SK-N-MC (cell line): ENCODE data around the gene CSRP1.

Source experiments
- DNase-seq: peaks from one replicate; pipeline ENCODE4 v3.0.0-alpha.2; 2011; ENCODE audit warnings: low read depth, low spot score
- H3K27ac ChIP-seq: fragments of 200-600 bp; sonication (generic); 2 replicates; pipeline ENCODE4 v1.5.1; 2016; ENCODE audit warnings: mixed run types
- H3K36me3 ChIP-seq: fragments of 200-600 bp; sonication (generic); 2 replicates; pipeline ENCODE4 v1.6.1; 2017; ENCODE audit warnings: antibody characterized with exemption, low read length, mixed read lengths; ENCODE audit not compliant: insufficient read depth
- H3K4me3 ChIP-seq: fragments of 200-600 bp; sonication (generic); 2 replicates; pipeline ENCODE4 v1.5.1; 2016
- H3K9ac ChIP-seq: fragments of 200-600 bp; sonication (generic); 2 replicates; pipeline ENCODE4 v1.8.0; 2017; ENCODE audit warnings: mixed run types, mixed read lengths; ENCODE audit not compliant: insufficient read length
- H3K9me3 ChIP-seq: fragments of 200-600 bp; sonication (generic); 2 replicates; pipeline ENCODE4 v1.6.1; 2017; ENCODE audit warnings: low read depth, mild to moderate bottlenecking, antibody characterized with exemption, low read length, moderate library complexity, mixed read lengths
- EZH2 ChIP-seq: fragments of 200-600 bp; sonication (generic); IDR thresholded peaks from one replicate; pipeline ENCODE4 v1.6.1; 2017; ENCODE audit warnings: antibody characterized with exemption
- FOXP2 ChIP-seq: optimal IDR thresholded peaks from 2 replicates; pipeline ENCODE3; 2011; ENCODE audit warnings: mild to moderate bottlenecking, moderate library complexity; ENCODE audit not compliant: insufficient read depth; ENCODE audit errors: extremely low read length, control extremely low read depth
- POLR2AphosphoS5 ChIP-seq: IDR thresholded peaks from 2 replicates; pipeline ENCODE4 v1.6.1; 2012; ENCODE audit warnings: mild to moderate bottlenecking, low read depth, low read length, borderline replicate concordance

The CSRP1 gene

DNA sequence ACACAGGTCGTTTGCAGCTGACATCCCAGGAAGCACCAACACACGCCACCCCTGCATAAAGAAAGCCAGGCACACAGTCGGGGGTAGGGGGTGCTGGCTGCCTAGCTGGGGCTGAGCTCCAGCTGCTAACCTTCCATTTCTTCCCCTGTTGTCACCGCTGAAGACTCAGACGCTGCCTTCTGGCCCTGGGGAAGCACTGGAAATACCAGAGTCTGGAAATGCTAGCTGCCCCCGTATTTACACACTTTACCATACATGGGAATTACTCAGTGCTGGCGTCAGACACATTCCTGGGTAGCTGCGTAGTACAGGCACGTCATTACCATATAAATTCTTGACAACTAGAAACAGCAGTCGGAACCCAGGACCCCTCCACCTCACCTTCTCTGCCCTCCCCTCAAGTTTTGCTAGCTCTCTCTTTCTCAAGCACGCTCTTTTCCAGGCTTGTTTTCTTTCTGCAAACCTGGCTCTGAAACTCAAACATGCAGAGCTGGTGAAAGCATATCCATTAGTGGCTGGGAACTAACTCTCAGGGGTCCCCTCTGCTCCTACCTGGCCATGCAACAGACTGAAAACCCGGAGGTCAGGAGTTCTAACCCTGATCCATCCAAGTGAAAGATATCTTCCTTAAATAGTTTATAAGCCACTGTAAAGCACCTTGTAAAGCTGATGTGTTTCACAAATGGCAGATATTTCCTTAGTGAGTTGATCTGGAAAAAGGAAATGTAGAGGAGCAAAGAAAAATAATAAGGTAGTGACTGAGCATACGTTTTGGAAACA is 3.3 kb downstream of the CSRP1 start:
- H3K27ac ChIP-seq = peak overlapping the region; percentile 97
- DNase-seq = no peak
- no peaks in the 10 kb centered on the region for H3K9me3 ChIP-seq
- H3K36me3 ChIP-seq = no peaks in the 10 kb centered on the region; the same call in 1 of the 2 replicates
- H3K9ac ChIP-seq = peak overlapping the region; percentile 80
- TF ChIP-seq POLR2AphosphoS5 (no peak), FOXP2 (peak; percentile 11)
- peak overlapping the region; percentile 66 for H3K4me3 ChIP-seq

DNA sequence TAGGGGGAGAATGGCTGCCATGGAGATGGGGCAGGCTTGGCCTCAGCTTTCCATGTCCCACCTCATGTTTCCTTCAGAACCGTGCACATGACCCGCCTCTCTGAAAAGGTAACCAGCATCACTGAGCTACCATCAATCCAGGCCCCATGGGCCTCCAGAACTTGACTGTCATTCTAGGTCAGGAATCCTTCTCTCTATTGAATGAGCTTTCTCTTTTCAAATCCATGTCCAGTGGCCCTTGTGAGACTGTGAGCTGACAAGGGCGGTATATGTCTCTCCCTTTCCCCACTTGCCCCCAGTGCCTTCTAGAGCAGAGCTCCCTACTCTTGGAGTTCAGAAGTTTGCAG is 4.4 kb downstream of the CSRP1 start:
- Histone ChIP-seq H3K4me3 (no peak overlapping the region), H3K9me3 (no peaks in the 10 kb centered on the region), H3K27ac (peak overlapping the region; percentile 97; the same call in 1 of the 2 replicates), H3K9ac (no peak overlapping the region), H3K36me3 (no peaks in the 10 kb centered on the region; the same call in 1 of the 2 replicates)
- TF ChIP-seq FOXP2 (no peak), EZH2 (no peak), POLR2AphosphoS5 (no peak)
- DNase-seq = no peak

DNA sequence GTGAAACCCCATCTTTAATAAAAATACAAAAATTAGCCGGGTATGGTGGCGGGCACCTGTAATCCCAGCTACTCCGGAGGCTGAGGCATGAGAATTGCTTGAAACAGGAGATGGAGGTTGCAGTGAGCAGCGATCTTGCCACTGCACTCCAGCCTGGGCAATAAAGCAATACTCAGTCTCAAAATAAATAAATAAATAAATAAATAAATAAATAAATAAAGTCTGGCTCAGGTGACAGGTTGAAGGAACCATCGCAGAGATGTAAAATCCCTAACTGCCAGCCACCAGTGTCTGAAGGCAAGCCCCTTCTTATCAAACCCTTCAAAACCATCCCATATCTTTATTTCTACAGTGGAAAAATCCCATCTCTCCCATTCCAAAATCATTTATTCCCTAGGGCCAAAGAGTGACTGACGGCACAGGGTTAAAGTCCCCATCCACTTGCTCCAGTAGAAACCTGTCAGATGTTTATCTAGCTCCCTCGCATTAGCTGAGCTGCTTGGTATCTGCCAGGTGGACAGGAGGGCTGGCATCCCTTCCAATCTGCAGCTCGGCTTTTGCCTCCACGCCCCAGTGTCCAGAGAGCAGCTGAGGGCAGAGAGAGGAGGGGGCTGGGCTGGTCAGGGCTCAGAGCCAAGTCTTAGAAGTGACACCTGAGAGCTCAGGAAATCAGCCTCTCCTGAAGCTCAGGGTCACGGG is 5.0 kb downstream of the CSRP1 start:
- Histone ChIP-seq H3K27ac (0 out of 2 replicates have a peak overlapping the region, but pooled peaks have one; percentile 97), H3K4me3 (no peak overlapping the region), H3K36me3 (no peaks in the 10 kb centered on the region; the same call in 1 of the 2 replicates), H3K9ac (no peak overlapping the region), H3K9me3 (no peaks in the 10 kb centered on the region)
- no peak for DNase-seq
- TF ChIP-seq FOXP2 = no peak
- no peak for TF ChIP-seq EZH2
- no peak for TF ChIP-seq POLR2AphosphoS5

GRCh38 chr1:201501144-201501543 is 5.8 kb downstream of the CSRP1 start:
- no peak overlapping the region for H3K27ac ChIP-seq
- no peak for DNase-seq
- H3K4me3 ChIP-seq = no peak overlapping the region

GRCh38 chr1:201500670-201501120 is 6.2 kb downstream of the CSRP1 start:
- H3K36me3 ChIP-seq = peaks cover 12% of the 10 kb centered on the region; the same call in 1 of the 2 replicates
- no peaks in the 10 kb centered on the region for H3K9me3 ChIP-seq
- H3K4me3 ChIP-seq = no peak overlapping the region
- TF ChIP-seq FOXP2 = no peak
- TF ChIP-seq POLR2AphosphoS5 = no peak
- TF ChIP-seq EZH2 = no peak
- DNase-seq = no peak
- H3K9ac ChIP-seq = no peak overlapping the region
- no peak overlapping the region for H3K27ac ChIP-seq

More at GRCh38 chr1:201501144-201501543, 5.8 kb downstream of the CSRP1 start:
- Histone ChIP-seq H3K9me3 (no peaks in the 10 kb centered on the region), H3K36me3 (peaks cover 7% of the 10 kb centered on the region; the same call in 1 of the 2 replicates), H3K9ac (no peak overlapping the region)
- TF ChIP-seq FOXP2 (no peak), EZH2 (no peak), POLR2AphosphoS5 (no peak)

DNA sequence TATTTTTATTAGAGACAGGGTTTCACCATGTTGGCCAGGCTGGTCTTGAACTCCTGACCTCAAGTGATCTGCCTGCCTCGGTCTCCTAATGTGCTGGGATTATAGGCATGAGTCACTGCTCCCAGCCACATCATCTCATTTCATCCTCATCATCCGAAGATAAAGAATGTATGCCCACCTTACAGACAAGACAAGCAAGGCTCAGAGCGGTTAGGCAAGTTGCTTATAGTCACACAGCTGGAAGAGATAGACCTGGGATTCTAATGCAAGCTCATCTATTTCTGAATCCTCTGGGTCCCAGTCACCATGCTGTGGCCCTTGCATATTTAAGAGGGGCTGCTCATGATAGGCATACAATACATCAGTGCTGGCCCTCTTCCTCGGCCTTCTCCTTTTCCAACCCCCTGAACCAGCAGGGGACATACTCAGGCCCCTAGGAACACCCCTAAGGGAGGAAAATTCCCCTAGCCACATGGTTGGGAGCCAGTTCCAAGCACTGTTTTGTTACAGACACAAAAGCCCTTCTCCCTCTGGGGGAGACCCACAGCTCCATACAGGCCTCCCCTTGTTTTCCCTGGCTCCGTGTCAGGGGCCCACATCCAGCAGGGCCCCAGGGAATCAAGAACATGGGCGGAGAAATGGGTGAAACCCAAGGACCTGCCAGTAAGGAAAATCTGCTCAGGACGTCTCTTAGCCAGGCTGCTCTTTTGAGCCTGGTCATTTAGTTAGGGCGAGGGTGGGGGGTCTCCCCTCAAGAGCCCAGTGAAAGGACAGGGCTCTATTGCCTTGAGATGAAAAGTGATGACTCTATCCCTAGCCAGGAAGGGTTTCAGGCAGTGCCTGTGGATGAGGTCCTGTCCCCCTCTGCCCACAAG is 6.9 kb downstream of the CSRP1 start:
- no peak for DNase-seq
- H3K36me3 ChIP-seq = peaks cover 18% of the 10 kb centered on the region; the same call in 1 of the 2 replicates
- H3K9ac ChIP-seq = no peak overlapping the region
- TF ChIP-seq EZH2 = no peak
- TF ChIP-seq POLR2AphosphoS5 = no peak
- TF ChIP-seq FOXP2 = no peak
- no peak overlapping the region for H3K4me3 ChIP-seq
- H3K9me3 ChIP-seq = no peaks in the 10 kb centered on the region
- H3K27ac ChIP-seq = no peak overlapping the region

- peaks cover 27% of the 10 kb centered on the region for H3K36me3 ChIP-seq
- no peak overlapping the region for H3K27ac ChIP-seq
- no peak overlapping the region for H3K9ac ChIP-seq
- no peak overlapping the region for H3K4me3 ChIP-seq
- DNase-seq = no peak
- TF ChIP-seq POLR2AphosphoS5 = no peak
- no peak for TF ChIP-seq EZH2
- no peak for TF ChIP-seq FOXP2
- no peaks in the 10 kb centered on the region for H3K9me3 ChIP-seq
These were observed 7.7 kb downstream of the CSRP1 start for GRCh38 chr1:201499191-201499590.
